ENCODE data around the gene ZNF358.

The ZNF358 gene

GRCh38 chr19:7520131-7521051 is 4.5 kb downstream of the ZNF358 start:
- no peak for DNase-seq (ENCODE audit: low read depth in 2 of 2)

- no peak for DNase-seq (ENCODE audit: low read depth in 2 of 2)
These were observed 5.7 kb downstream of the ZNF358 start for GRCh38 chr19:7521551-7522071.

- peak; percentile 99 to 100 for DNase-seq (ENCODE audit: low read depth in 2 of 2)
These were observed 6.4 kb downstream of the ZNF358 start, which contains the start of gene MCOLN1 for GRCh38 chr19:7522072-7522922. Gene MCOLN1, plus strand, starts transcription at chr19:7522624. Its CDS starts 127 bp downstream, at chr19:7522751.

GRCh38 chr19:7522923-7523667 is 7.2 kb downstream of the ZNF358 start:
- DNase-seq (ENCODE audit: low read depth in 2 of 2) = no peak

GRCh38 chr19:7524523-7524922 is 8.6 kb downstream of the ZNF358 start:
- no peak for DNase-seq (ENCODE audit: low read depth in 2 of 2)

GRCh38 chr19:7524992-7525739 is 9.3 kb downstream of the ZNF358 start:
- no peak for DNase-seq (ENCODE audit: low read depth in 2 of 2)

- no peak for DNase-seq (ENCODE audit: low read depth in 2 of 2)
These were observed 10.4 kb downstream of the ZNF358 start for GRCh38 chr19:7526059-7526929.

GRCh38 chr19:7527516-7528191 is 11.8 kb downstream of the ZNF358 start:
- DNase-seq (ENCODE audit: low read depth in 2 of 2) = no peak

- no peak for DNase-seq (ENCODE audit: low read depth in 2 of 2)
These were observed 12.3 kb downstream of the ZNF358 start for GRCh38 chr19:7528192-7528519.

GRCh38 chr19:7528522-7529245 is 12.8 kb downstream of the ZNF358 start:
- no peak for DNase-seq (ENCODE audit: low read depth in 2 of 2)

- DNase-seq (ENCODE audit: low read depth in 2 of 2) = no peak
These were observed 13.3 kb downstream of the ZNF358 start for GRCh38 chr19:7529246-7529600.

- no peak for DNase-seq (ENCODE audit: low read depth in 2 of 2)
These were observed 13.9 kb downstream of the ZNF358 start for GRCh38 chr19:7529610-7530490.

GRCh38 chr19:7533281-7533885 is 17.5 kb downstream of the ZNF358 start:
- no peak for DNase-seq (ENCODE audit: low read depth in 2 of 2)

- DNase-seq (ENCODE audit: low read depth in 2 of 2) = peak; percentile 71 to 74
These were observed 18.1 kb downstream of the ZNF358 start for GRCh38 chr19:7533925-7534480.

- peak in 1 of 2 donors; percentile 23 for DNase-seq (ENCODE audit: low read depth in 2 of 2)
These were observed 18.7 kb downstream of the ZNF358 start for GRCh38 chr19:7534531-7535046.

GRCh38 chr19:7535047-7535997 is 19.4 kb downstream of the ZNF358 start, which contains the start of gene PNPLA6:
Gene PNPLA6, plus strand, starts transcription at chr19:7535717. Its CDS starts 72 bp downstream, at chr19:7535789.
- DNase-seq (ENCODE audit: low read depth in 2 of 2) = peak; percentile 91 to 92

All from stimulated activated CD8-positive, alpha-beta memory T cell treated with anti-CD3 and anti-CD28 coated beads, Interleukin-2, amount 100 ng/mL, for 48 hours (primary cell).